Measurements from ENCODE around the gene MTUS2.

DNA sequence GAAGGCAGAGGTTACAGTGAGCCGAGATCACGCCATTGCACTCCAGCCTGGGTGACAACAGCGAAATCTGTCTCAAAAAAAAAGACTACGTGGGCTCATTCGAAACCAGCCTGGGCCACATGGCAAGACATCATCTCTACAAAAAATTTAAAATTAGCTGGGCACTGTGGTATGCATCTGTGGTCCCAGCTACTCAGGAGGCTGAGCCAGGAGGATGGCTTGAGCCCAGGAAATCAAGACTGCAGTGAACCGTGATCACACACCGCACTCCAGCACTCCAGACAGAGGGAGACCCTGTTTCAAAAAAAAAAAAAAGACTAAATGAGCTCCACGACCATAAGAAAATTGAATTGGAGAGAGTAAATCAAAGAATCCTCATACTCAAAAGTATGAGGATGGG, 722.2 kb downstream of the MTUS2 start:
- TF ChIP-seq EZH2 (IDR thresholded peaks at IDR 0.05; ENCODE audit: borderline replicate concordance), result no peak
- TF ChIP-seq, protein P1, sequence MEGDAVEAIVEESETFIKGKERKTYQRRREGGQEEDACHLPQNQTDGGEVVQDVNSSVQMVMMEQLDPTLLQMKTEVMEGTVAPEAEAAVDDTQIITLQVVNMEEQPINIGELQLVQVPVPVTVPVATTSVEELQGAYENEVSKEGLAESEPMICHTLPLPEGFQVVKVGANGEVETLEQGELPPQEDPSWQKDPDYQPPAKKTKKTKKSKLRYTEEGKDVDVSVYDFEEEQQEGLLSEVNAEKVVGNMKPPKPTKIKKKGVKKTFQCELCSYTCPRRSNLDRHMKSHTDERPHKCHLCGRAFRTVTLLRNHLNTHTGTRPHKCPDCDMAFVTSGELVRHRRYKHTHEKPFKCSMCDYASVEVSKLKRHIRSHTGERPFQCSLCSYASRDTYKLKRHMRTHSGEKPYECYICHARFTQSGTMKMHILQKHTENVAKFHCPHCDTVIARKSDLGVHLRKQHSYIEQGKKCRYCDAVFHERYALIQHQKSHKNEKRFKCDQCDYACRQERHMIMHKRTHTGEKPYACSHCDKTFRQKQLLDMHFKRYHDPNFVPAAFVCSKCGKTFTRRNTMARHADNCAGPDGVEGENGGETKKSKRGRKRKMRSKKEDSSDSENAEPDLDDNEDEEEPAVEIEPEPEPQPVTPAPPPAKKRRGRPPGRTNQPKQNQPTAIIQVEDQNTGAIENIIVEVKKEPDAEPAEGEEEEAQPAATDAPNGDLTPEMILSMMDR (IDR thresholded peaks at IDR 0.05; ENCODE audit: poor library complexity), result no peak

Data from hepatocyte (in vitro differentiated cells).